Upper lobe of left lung (tissue), 6 donors: ENCODE data around the gene PYROXD2. TPM values are rescaled to one million over a fixed set of nuclear protein-coding genes. Genes with fewer than 3 reads are reported as not detected.

Experiments used
- ATAC-seq, 2 donors: fragments of 200-7000 bp; cut with Tn5 transposase; one replicate each; pipeline ENCODE4 v1.9.1; 2022; ENCODE audit warnings: mild to moderate bottlenecking in 2 of 2, moderate library complexity in 2 of 2; ENCODE audit not compliant: low FRiP score in 2 of 2
- DNase-seq, 2 donors: peaks; one replicate each; pipeline ENCODE4 v3.0.0-alpha.2; 2019 to 2020
- H3K27ac ChIP-seq, 4 donors: fragments of 200-600 bp; sonication (generic); one replicate each; pipeline ENCODE4 v1.5.1; 2016 to 2019
- H3K27me3 ChIP-seq, 4 donors: fragments of 200-600 bp; sonication (generic); one replicate each; pipeline ENCODE4 v1.5.1; 2017 to 2019
- H3K36me3 ChIP-seq, 4 donors: fragments of 200-600 bp; sonication (generic); one replicate each; pipeline ENCODE4 v1.5.1; 2016 to 2019
- H3K4me1 ChIP-seq, 4 donors: fragments of 200-600 bp; sonication (generic); one replicate each; pipeline ENCODE4 v1.5.1; 2018 to 2019
- H3K4me3 ChIP-seq, 4 donors: fragments of 200-600 bp; sonication (generic); one replicate each; pipeline ENCODE4 v1.5.1; 2017 to 2019; ENCODE audit warnings: mild to moderate bottlenecking in 2 of 4, moderate library complexity in 1 of 4
- H3K9me3 ChIP-seq, 4 donors: fragments of 200-600 bp; sonication (generic); one replicate each; pipeline ENCODE4 v1.5.1; 2018 to 2019
- EP300 ChIP-seq, 4 donors: sonication (generic); formaldehyde crosslinking; IDR thresholded peaks; one replicate each; pipeline ENCODE4 v1.5.1; 2017; ENCODE audit warnings: antibody characterized with exemption in 4 of 4, control low read depth in 2 of 4
- POLR2A ChIP-seq, 4 donors: fragments of 450-650 bp; IDR thresholded peaks; one replicate each; pipeline ENCODE4 v1.5.1; 2016 to 2017; ENCODE audit warnings: antibody characterized with exemption in 4 of 4, mild to moderate bottlenecking in 2 of 4
- POLR2AphosphoS5 ChIP-seq, 2 donors: sonication (generic); formaldehyde crosslinking; IDR thresholded peaks; one replicate each; pipeline ENCODE4 v1.5.1; 2017; ENCODE audit warnings: antibody characterized with exemption in 2 of 2
- WGBS, 2 donors: methylation state at CpG; one replicate each; pipeline ENCODE4 v1.1.5; 2017 to 2018; 5-methylcytosine and 5-hydroxymethylcytosine counted together
- total RNA-seq, 6 donors: library from RNA; depleted of rRNA in 4 of 6; stranded (reverse); fragments of >200 nt in 4 of 6; gene quantifications; one replicate each; pipeline versions ENCODE4 v1.1.0 to v1.2.1, GENCODE V29; 2016 to 2021
- TF ChIP-seq, protein P1 (sequence below), 6 experiments: fragments of 450-650 bp in 4 of 6; fragments of 200-600 bp in 2 of 6; sonication (generic) in 2 of 6; IDR thresholded peaks; one replicate each; pipeline ENCODE4 v1.5.1; 2016 to 2019; ENCODE audit warnings: antibody characterized with exemption in 6 of 6
- donor health status: DM: no; HTN: no; CAD: no; lungs with moderate emphysema.
- donor health status: DM: no; HTN: yes; CAD: no; lungs with severe emphysema.

PYROXD2 gene
- total RNA-seq, 6 donors from 2014 or later: 6.5 to 29.3 (median 9.3) TPM

GRCh38 chr10:98431016-98431415 lies 16.0 kb upstream of the PYROXD2 start:
- DNase-seq (no peak), ATAC-seq (no peak)
- peaks cover 45 to 96% (median 82%) of the 10 kb centered on the region in 4 donors for H3K36me3 ChIP-seq
- no peaks in the 10 kb centered on the region for H3K27me3 ChIP-seq
- H3K27ac ChIP-seq: no peak overlapping the region
- WGBS, 2 donors: 79 to 91% methylated on average over 3 to 5 of the region's 8 CpGs
- no peaks in the 10 kb centered on the region for H3K4me1 ChIP-seq
- TF ChIP-seq POLR2A (IDR thresholded peaks at IDR 0.05): no peak
- TF ChIP-seq, protein P1, sequence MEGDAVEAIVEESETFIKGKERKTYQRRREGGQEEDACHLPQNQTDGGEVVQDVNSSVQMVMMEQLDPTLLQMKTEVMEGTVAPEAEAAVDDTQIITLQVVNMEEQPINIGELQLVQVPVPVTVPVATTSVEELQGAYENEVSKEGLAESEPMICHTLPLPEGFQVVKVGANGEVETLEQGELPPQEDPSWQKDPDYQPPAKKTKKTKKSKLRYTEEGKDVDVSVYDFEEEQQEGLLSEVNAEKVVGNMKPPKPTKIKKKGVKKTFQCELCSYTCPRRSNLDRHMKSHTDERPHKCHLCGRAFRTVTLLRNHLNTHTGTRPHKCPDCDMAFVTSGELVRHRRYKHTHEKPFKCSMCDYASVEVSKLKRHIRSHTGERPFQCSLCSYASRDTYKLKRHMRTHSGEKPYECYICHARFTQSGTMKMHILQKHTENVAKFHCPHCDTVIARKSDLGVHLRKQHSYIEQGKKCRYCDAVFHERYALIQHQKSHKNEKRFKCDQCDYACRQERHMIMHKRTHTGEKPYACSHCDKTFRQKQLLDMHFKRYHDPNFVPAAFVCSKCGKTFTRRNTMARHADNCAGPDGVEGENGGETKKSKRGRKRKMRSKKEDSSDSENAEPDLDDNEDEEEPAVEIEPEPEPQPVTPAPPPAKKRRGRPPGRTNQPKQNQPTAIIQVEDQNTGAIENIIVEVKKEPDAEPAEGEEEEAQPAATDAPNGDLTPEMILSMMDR (IDR thresholded peaks at IDR 0.05): no peak
- TF ChIP-seq POLR2AphosphoS5 (IDR thresholded peaks at IDR 0.05): no peak
- no peak for TF ChIP-seq EP300 (IDR thresholded peaks at IDR 0.05)
- H3K4me3 ChIP-seq: no peak overlapping the region
- no peaks in the 10 kb centered on the region for H3K9me3 ChIP-seq

- DNase-seq (no peak), ATAC-seq (no peak)
- H3K27ac ChIP-seq: no peak overlapping the region
- H3K4me3 ChIP-seq: no peak overlapping the region
- H3K27me3 ChIP-seq: no peaks in the 10 kb centered on the region
- H3K36me3 ChIP-seq: peaks cover 44 to 95% (median 79%) of the 10 kb centered on the region in 4 donors
- H3K4me1 ChIP-seq: no peaks in the 10 kb centered on the region
- TF ChIP-seq EP300 (IDR thresholded peaks at IDR 0.05) (no peak), POLR2AphosphoS5 (IDR thresholded peaks at IDR 0.05) (no peak), POLR2A (IDR thresholded peaks at IDR 0.05) (no peak)
- TF ChIP-seq, protein P1 (IDR thresholded peaks at IDR 0.05): no peak
- WGBS, 2 donors: 93 to 97% methylated on average over 4 to 8 of the region's 8 CpGs
- H3K9me3 ChIP-seq: no peaks in the 10 kb centered on the region
Observed at GRCh38 chr10:98430427-98430826, 15.4 kb upstream of the PYROXD2 start.

- TF ChIP-seq POLR2AphosphoS5 (IDR thresholded peaks at IDR 0.05): no peak
- no peak for TF ChIP-seq POLR2A (IDR thresholded peaks at IDR 0.05)
- TF ChIP-seq EP300 (IDR thresholded peaks at IDR 0.05): no peak
- TF ChIP-seq, protein P1 (IDR thresholded peaks at IDR 0.05): no peak
- Histone ChIP-seq H3K27ac (no peak overlapping the region), H3K36me3 (peaks cover 34 to 95% (median 78%) of the 10 kb centered on the region in 4 donors), H3K4me1 (no peaks in the 10 kb centered on the region), H3K27me3 (no peaks in the 10 kb centered on the region), H3K4me3 (no peak overlapping the region), H3K9me3 (no peaks in the 10 kb centered on the region)
- ATAC-seq (no peak), DNase-seq (no peak)
- 95 to 97% methylated on average over 16 to 22 of the region's 22 CpGs for WGBS, 2 donors
Observed at GRCh38 chr10:98429320-98430072, 14.5 kb upstream of the PYROXD2 start.

DNA sequence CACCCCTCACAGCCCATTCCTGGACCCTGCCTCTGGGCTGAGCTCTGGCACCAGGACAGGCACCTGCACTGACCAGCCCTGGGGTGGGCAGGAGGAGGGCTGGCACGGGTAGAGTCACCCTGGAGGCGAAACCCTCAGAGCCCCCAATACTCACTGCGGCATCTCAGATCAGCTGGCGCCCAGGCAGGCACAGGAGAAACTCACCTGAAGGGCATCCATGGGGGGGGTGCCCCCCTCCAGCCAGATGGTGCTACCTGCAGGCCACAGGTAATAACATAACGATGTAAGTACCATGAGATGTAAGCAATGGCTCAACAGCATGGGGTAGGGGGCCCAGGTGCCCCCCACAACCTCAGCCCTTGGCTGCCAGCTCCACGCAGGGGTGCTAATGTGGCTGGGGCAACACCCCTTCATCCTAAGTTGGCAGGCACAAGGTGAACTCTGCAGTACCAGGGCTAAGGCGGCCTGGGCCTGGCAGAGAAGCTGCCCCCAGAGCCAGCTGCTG lies 12.1 kb upstream of the PYROXD2 start:
- H3K27me3 ChIP-seq: no peaks in the 10 kb centered on the region
- peaks cover 19 to 93% (median 75%) of the 10 kb centered on the region in 4 donors for H3K36me3 ChIP-seq
- TF ChIP-seq, protein P1 (IDR thresholded peaks at IDR 0.05): no peak
- TF ChIP-seq EP300 (IDR thresholded peaks at IDR 0.05): no peak
- TF ChIP-seq POLR2A (IDR thresholded peaks at IDR 0.05): no peak
- no peak for TF ChIP-seq POLR2AphosphoS5 (IDR thresholded peaks at IDR 0.05)
- H3K27ac ChIP-seq: no peak overlapping the region
- H3K4me3 ChIP-seq: no peak overlapping the region
- ATAC-seq: no peak
- DNase-seq: no peak
- WGBS, 2 donors: 94 to 97% methylated on average over 2 to 7 of the region's 7 CpGs
- H3K9me3 ChIP-seq: no peaks in the 10 kb centered on the region
- no peaks in the 10 kb centered on the region for H3K4me1 ChIP-seq
